Mammary epithelial cell (primary cell): ENCODE measurements around the gene CTBP2.

Experiments used
- CTCF ChIP-seq, 2 donors: IDR thresholded peaks in 1 of 2; conservative IDR thresholded peaks in 1 of 2; 2 replicates each; pipeline ENCODE4 v1.5.1; 2011 to 2012; ENCODE audit warnings: inconsistent platforms in 2 of 2, low read length in 2 of 2, mild to moderate bottlenecking in 2 of 2, control low read depth in 1 of 2, low read depth in 1 of 2; ENCODE audit not compliant: insufficient read depth in 1 of 2; ENCODE audit errors: extremely low read depth in 1 of 2
- EZH2 ChIP-seq: IDR thresholded peaks from 2 replicates; pipeline ENCODE4 v1.6.1; 2012; ENCODE audit warnings: low read length, inconsistent platforms, borderline replicate concordance

DNA sequence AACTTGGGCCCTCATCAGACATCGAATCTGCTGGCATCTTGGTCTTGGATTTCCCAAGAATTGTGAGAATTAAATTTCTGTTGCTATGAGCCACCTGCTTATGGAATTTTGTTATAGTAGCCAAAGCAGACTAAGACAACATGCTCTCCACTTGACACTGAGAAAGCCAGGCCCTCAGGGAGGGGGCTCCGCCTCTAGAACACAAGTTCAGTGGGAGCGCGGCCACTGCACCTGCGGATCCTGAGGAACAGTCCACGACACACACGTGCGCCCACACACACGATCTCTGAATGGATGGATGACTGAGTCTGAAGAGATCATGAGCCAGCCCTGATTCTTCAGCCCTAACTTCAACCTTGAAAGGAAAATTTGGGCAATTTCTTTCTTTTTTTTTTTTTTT lies 73.7 kb downstream of the CTBP2 start:
- TF ChIP-seq CTCF (conservative IDR thresholded peaks at IDR 0.05 in 1 of 2, IDR thresholded peaks at IDR 0.05 in 1 of 2; ENCODE audit: extremely low read depth in 1 of 2, insufficient read depth in 1 of 2, low read depth in 1 of 2, low read length in 2 of 2) (no peak), EZH2 (no peak)
